ENCODE data around the gene LUZP4. TPM values are rescaled to one million over a fixed set of nuclear protein-coding genes. Genes with fewer than 3 reads are reported as not detected.

Gene LUZP4
- not detected in 2 replicates for total RNA-seq

GRCh38 chrX:115289465-115289864 lies at the start of gene LUZP4:
Gene LUZP4, plus strand, starts transcription at chrX:115289715. Its CDS starts 45 bp downstream, at chrX:115289760.

Other genes with a start within 250 kb of the LUZP4 start
- not detected in 2 replicates for gene RBMXL3, start 100.3 kb upstream of the LUZP4 start, total RNA-seq
- 2.9 and 3.3 TPM in 2 replicates for gene LRCH2, start 55.6 kb upstream of the LUZP4 start, total RNA-seq